ENCODE data around the gene PRSS22. TPM values are rescaled to one million over a fixed set of nuclear protein-coding genes. Genes with fewer than 3 reads are reported as not detected.

The PRSS22 gene
- total and polyA plus RNA-seq, 2 experiments from 2014 or later: 1.3 to 2.0 TPM

DNA sequence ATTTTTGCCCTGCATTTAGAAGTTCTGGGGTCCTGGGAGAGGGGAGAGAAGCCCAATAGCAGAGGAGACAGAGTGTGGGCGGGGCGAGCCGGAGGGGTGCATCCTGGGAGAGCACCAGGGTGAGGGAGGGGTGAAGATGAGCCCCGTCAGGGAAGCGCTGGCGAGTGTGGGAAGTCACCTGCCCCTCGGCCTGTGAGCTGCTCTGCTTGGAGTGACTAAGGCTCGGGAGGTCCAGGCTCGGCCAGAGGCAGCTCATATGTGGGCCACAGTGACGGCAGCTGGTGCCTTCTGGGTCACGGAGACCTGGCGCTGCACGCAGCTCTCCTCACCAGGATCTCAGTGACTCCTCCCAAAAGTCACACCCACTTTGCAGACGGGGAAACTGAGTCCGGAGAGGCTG lies 26.8 kb downstream of the PRSS22 start:
- Histone ChIP-seq H3F3A (replicated peaks; ENCODE audit: low read depth) (no peaks in the 10 kb centered on the region), H3K27me3 (ENCODE audit: insufficient read depth) (no peaks in the 10 kb centered on the region), H3K79me2 (replicated peaks; ENCODE audit: insufficient read depth) (no peaks in the 10 kb centered on the region), H4K20me1 (replicated peaks; ENCODE audit: insufficient read depth) (no peaks in the 10 kb centered on the region), H3K36me3 (ENCODE audit: insufficient read depth) (no peaks in the 10 kb centered on the region), H2AFZ (no peak overlapping the region), H3K4me2 (no peak overlapping the region), H3K4me3 (no peak overlapping the region), H3K4me1 (ENCODE audit: insufficient read depth) (no peaks in the 10 kb centered on the region), H3K9me2 (ENCODE audit: insufficient read depth) (no peaks in the 10 kb centered on the region), H3K27ac (ENCODE audit: low read depth) (no peak overlapping the region)
- peaks cover 11% of the 10 kb centered on the region for H3K27me3 Mint-ChIP-seq (ENCODE audit: insufficient read depth, low read depth, poor library complexity)
- H3K9me3 Mint-ChIP-seq: no peaks in the 10 kb centered on the region; the same call in 2 of the 3 replicates
- DNase-seq (ENCODE audit: low spot score): no peak
- no peak overlapping the region for H3K27ac Mint-ChIP-seq
- TF ChIP-seq ZNF331 (CRISPR knock-in tag; IDR thresholded peaks at IDR 0.05; ENCODE audit: low read depth) (no peak), JUNB (IDR thresholded peaks at IDR 0.05; ENCODE audit: unreplicated experiment) (no peak), CREB1 (CRISPR knock-in tag; IDR thresholded peaks at IDR 0.05; ENCODE audit: low read depth) (no peak), POLR2AphosphoS5 (IDR thresholded peaks at IDR 0.05; ENCODE audit: low read depth) (no peak), EZH2phosphoT487 (IDR thresholded peaks at IDR 0.05; ENCODE audit: unreplicated experiment) (no peak), ZNF114 (CRISPR knock-in tag; IDR thresholded peaks at IDR 0.05) (no peak), STAT1 (IDR thresholded peaks at IDR 0.05; ENCODE audit: unreplicated experiment) (no peak), NANOG (IDR thresholded peaks at IDR 0.05; ENCODE audit: borderline replicate concordance) (no peak), EZH2 (IDR thresholded peaks at IDR 0.05; ENCODE audit: low read depth, unreplicated experiment) (no peak)
- TF ChIP-seq, protein P1, sequence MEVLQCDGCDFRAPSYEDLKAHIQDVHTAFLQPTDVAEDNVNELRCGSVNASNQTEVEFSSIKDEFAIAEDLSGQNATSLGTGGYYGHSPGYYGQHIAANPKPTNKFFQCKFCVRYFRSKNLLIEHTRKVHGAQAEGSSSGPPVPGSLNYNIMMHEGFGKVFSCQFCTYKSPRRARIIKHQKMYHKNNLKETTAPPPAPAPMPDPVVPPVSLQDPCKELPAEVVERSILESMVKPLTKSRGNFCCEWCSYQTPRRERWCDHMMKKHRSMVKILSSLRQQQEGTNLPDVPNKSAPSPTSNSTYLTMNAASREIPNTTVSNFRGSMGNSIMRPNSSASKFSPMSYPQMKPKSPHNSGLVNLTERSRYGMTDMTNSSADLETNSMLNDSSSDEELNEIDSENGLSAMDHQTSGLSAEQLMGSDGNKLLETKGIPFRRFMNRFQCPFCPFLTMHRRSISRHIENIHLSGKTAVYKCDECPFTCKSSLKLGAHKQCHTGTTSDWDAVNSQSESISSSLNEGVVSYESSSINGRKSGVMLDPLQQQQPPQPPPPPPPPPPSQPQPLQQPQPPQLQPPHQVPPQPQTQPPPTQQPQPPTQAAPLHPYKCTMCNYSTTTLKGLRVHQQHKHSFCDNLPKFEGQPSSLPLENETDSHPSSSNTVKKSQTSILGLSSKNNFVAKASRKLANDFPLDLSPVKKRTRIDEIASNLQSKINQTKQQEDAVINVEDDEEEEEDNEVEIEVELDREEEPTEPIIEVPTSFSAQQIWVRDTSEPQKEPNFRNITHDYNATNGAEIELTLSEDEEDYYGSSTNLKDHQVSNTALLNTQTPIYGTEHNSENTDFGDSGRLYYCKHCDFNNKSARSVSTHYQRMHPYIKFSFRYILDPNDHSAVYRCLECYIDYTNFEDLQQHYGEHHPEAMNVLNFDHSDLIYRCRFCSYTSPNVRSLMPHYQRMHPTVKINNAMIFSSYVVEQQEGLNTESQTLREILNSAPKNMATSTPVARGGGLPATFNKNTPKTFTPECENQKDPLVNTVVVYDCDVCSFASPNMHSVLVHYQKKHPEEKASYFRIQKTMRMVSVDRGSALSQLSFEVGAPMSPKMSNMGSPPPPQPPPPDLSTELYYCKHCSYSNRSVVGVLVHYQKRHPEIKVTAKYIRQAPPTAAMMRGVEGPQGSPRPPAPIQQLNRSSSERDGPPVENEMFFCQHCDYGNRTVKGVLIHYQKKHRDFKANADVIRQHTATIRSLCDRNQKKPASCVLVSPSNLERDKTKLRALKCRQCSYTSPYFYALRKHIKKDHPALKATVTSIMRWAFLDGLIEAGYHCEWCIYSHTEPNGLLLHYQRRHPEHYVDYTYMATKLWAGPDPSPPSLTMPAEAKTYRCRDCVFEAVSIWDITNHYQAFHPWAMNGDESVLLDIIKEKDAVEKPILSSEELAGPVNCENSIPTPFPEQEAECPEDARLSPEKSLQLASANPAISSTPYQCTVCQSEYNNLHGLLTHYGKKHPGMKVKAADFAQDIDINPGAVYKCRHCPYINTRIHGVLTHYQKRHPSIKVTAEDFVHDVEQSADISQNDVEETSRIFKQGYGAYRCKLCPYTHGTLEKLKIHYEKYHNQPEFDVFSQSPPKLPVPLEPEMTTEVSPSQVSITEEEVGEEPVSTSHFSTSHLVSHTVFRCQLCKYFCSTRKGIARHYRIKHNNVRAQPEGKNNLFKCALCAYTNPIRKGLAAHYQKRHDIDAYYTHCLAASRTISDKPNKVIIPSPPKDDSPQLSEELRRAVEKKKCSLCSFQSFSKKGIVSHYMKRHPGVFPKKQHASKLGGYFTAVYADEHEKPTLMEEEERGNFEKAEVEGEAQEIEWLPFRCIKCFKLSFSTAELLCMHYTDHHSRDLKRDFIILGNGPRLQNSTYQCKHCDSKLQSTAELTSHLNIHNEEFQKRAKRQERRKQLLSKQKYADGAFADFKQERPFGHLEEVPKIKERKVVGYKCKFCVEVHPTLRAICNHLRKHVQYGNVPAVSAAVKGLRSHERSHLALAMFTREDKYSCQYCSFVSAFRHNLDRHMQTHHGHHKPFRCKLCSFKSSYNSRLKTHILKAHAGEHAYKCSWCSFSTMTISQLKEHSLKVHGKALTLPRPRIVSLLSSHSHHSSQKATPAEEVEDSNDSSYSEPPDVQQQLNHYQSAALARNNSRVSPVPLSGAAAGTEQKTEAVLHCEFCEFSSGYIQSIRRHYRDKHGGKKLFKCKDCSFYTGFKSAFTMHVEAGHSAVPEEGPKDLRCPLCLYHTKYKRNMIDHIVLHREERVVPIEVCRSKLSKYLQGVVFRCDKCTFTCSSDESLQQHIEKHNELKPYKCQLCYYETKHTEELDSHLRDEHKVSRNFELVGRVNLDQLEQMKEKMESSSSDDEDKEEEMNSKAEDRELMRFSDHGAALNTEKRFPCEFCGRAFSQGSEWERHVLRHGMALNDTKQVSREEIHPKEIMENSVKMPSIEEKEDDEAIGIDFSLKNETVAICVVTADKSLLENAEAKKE (CRISPR knock-in tag; IDR thresholded peaks at IDR 0.05): no peak
- TF ChIP-seq, protein P2, sequence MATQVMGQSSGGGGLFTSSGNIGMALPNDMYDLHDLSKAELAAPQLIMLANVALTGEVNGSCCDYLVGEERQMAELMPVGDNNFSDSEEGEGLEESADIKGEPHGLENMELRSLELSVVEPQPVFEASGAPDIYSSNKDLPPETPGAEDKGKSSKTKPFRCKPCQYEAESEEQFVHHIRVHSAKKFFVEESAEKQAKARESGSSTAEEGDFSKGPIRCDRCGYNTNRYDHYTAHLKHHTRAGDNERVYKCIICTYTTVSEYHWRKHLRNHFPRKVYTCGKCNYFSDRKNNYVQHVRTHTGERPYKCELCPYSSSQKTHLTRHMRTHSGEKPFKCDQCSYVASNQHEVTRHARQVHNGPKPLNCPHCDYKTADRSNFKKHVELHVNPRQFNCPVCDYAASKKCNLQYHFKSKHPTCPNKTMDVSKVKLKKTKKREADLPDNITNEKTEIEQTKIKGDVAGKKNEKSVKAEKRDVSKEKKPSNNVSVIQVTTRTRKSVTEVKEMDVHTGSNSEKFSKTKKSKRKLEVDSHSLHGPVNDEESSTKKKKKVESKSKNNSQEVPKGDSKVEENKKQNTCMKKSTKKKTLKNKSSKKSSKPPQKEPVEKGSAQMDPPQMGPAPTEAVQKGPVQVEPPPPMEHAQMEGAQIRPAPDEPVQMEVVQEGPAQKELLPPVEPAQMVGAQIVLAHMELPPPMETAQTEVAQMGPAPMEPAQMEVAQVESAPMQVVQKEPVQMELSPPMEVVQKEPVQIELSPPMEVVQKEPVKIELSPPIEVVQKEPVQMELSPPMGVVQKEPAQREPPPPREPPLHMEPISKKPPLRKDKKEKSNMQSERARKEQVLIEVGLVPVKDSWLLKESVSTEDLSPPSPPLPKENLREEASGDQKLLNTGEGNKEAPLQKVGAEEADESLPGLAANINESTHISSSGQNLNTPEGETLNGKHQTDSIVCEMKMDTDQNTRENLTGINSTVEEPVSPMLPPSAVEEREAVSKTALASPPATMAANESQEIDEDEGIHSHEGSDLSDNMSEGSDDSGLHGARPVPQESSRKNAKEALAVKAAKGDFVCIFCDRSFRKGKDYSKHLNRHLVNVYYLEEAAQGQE (IDR thresholded peaks at IDR 0.05; ENCODE audit: unreplicated experiment): no peak
- TF ChIP-seq, protein P3, sequence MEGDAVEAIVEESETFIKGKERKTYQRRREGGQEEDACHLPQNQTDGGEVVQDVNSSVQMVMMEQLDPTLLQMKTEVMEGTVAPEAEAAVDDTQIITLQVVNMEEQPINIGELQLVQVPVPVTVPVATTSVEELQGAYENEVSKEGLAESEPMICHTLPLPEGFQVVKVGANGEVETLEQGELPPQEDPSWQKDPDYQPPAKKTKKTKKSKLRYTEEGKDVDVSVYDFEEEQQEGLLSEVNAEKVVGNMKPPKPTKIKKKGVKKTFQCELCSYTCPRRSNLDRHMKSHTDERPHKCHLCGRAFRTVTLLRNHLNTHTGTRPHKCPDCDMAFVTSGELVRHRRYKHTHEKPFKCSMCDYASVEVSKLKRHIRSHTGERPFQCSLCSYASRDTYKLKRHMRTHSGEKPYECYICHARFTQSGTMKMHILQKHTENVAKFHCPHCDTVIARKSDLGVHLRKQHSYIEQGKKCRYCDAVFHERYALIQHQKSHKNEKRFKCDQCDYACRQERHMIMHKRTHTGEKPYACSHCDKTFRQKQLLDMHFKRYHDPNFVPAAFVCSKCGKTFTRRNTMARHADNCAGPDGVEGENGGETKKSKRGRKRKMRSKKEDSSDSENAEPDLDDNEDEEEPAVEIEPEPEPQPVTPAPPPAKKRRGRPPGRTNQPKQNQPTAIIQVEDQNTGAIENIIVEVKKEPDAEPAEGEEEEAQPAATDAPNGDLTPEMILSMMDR (conservative IDR thresholded peaks at IDR 0.05; ENCODE audit: low read depth in 2 of 2): no peak
- TF ChIP-seq, protein P4, sequence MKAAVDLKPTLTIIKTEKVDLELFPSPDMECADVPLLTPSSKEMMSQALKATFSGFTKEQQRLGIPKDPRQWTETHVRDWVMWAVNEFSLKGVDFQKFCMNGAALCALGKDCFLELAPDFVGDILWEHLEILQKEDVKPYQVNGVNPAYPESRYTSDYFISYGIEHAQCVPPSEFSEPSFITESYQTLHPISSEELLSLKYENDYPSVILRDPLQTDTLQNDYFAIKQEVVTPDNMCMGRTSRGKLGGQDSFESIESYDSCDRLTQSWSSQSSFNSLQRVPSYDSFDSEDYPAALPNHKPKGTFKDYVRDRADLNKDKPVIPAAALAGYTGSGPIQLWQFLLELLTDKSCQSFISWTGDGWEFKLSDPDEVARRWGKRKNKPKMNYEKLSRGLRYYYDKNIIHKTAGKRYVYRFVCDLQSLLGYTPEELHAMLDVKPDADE (IDR thresholded peaks at IDR 0.05): no peak
- no peak; the same call in 2 of the 3 replicates for ATAC-seq
- no peak overlapping the region for H3K4me3 Mint-ChIP-seq
- no peaks in the 10 kb centered on the region for H3K36me3 Mint-ChIP-seq (ENCODE audit: low read depth)
- H3K4me1 Mint-ChIP-seq: peaks cover 9% of the 10 kb centered on the region

Data from GM23338 (cell line).